GM18526 (cell line): ENCODE measurements around the gene NAXD.

Experiments used
- POLR2A ChIP-seq: IDR thresholded peaks from 3 replicates; pipeline ENCODE4 v1.6.1; 2011; ENCODE audit not compliant: insufficient read length; ENCODE audit errors: extremely low read depth

NAXD gene

DNA sequence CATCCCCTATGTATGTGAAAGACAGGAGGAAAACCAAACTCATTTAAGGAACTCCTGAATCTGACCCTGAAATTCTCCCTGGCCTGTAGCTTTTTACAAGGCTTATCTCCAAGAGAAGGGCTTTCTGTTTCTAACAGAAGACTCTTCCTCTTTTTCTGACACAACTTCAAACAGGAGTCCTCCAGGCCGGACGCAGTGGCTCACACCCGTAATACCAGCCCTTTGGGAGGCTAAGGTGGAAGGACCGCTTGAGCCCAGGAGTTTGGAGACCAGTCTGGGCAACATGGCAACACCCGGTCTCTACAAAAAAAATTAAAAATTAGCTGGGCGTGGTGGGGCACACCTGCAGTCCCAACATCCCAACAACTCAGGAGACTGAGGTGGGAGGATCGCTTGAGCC lies 48.7 kb downstream of the NAXD start:
- TF ChIP-seq POLR2A: no peak

DNA sequence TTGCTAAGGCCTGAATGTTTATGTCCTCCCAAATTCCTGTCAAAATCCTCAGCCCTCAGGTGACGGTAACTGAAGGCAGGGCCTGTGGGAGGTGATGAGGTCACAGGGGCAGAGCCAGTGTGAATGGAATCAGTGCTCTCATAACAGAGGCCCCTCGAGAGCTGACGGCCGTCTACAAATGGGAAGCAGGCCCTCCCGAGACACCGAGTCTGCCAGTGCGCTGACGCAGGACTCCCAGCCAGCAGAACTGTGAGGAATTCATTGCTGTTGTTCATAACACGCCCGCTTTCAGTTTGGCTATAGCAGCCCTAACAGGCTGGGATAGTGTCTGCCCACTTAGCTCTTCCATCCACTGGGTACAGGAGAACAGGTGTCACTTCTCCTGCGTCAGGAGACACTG lies 49.3 kb downstream of the NAXD start:
- TF ChIP-seq POLR2A: no peak

GRCh38 chr13:110665491-110666254 lies 50.3 kb downstream of the NAXD start:
- no peak for TF ChIP-seq POLR2A

DNA sequence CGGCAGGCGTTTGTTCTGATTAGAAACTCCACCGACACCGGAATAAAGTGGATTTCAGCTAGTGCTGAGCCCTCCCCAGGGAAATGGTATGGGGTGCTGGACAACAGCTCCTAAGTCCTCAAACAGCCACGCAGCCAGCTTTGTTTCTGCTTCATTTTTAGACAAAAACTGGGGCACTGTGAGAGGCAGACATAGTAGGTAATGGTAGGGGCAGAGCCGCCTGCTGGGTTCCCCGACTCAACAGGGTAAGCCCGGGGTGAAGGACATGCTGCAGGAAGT lies 50.8 kb downstream of the NAXD start:
- TF ChIP-seq POLR2A: no peak

- TF ChIP-seq POLR2A: no peak
Observed at GRCh38 chr13:110669036-110669435, 53.7 kb downstream of the NAXD start.

GRCh38 chr13:110676595-110677587 lies 61.5 kb downstream of the NAXD start:
- no peak for TF ChIP-seq POLR2A

- no peak for TF ChIP-seq POLR2A
Observed at GRCh38 chr13:110677731-110678545, 62.6 kb downstream of the NAXD start.

DNA sequence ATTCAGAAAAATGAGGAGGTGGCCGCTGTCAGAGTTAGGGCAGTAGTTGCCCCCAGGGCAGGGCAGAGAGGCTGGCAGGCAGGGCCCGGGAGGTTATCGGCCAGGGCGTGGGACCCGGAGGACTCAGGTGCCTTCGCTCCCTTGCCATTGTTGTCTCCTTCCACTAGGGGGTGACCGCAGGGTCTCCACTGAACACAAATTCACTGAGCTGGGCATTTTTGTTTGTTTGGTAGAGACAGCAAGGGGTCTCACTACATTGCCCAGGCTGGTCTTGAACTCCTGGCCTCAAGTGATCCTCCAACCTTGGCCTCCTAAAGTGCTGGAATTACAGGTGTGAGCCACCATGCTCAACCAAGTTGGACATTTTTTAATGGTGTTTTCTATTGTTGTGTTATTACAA lies 65.5 kb downstream of the NAXD start:
- no peak for TF ChIP-seq POLR2A

DNA sequence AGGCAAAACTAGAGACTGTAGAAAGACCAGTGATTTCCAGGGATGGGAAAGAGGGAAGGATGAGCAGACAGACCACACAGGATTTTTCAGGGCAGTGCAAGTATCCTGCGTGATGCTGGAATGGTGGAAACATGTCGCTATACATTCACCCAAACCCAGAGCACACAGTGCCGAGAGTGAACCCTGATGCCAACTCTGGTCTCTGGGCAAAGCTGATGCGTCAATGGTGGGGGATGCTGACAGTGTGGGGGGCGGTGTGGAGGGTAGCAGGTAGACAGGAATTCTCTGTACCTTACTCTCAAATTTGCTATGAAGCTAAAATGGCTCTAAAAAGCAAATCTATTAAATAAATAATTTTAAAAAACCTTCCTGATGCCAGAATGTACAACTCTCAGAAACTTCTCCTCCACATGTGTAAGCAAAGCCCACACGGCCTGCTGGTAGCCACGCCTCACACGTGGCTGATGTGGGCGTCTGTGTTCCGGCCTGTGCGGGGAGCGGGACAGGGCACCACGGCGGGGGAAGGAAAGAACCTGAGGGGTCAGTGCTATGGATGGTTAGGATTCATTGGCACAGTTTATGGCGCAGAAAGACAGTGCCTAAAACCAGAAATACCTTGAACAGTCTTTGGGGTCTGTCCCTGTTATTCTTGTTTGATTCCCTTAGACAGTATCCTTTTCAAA lies 66.7 kb downstream of the NAXD start:
- no peak for TF ChIP-seq POLR2A

GRCh38 chr13:110682746-110683145 lies 67.4 kb downstream of the NAXD start:
- TF ChIP-seq POLR2A: no peak

DNA sequence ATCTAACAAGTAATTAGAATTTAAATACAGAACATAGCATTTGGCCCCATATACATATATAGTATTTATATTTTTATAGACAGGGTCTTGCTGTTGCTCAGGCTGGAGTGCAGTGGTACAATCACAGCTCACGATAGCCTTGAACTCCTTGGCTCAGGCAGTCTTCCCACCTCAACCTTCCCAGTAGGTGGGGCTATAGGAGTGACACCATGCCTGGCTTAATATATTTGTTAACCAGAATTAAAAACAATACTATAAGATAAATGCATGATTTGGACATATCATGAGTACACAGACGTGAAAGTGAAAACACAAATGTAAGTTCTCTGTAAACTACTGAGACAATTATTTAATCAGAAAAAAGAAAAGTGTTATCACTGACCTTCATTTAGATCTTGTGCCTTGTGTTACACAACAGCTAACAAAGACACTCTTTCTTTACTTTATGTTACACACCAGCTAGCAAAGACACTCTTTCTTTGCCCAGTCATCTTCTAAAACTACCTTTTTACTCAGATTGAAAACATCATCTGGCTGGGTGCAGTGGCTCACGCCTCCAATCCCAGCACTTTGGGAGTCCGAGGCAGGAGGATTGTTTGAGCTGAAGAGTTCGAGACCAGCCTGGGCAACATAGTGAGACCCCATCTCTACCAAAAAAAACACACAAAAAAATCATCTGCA lies 68.0 kb downstream of the NAXD start:
- TF ChIP-seq POLR2A: no peak

DNA sequence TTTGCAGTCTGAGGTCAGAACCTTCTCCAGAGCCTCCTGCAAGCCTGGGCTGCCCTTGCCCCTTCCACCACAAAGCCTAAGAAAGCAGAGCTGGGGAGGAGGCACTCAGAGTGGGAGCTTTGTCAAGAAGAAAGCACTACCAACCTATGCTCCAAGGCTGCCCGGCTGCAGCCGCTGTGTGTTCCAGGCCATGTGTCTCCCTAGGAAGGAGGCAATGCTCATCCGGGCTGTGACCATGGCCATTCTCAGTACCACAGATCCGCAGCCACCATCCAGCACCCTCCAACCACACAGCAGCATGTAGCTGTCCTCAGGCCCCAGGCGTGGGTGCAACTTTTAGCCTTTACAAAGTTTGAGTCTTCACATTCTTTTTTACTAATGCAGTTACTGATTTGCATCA lies 68.6 kb downstream of the NAXD start:
- no peak for TF ChIP-seq POLR2A

GRCh38 chr13:110684388-110685056 lies 69.2 kb downstream of the NAXD start:
- no peak for TF ChIP-seq POLR2A
